ENCODE results near the gene MAP2K6.
A peak's percentile ranks its signal among the peaks of the same experiment; 100 is the strongest.

Gene MAP2K6

DNA sequence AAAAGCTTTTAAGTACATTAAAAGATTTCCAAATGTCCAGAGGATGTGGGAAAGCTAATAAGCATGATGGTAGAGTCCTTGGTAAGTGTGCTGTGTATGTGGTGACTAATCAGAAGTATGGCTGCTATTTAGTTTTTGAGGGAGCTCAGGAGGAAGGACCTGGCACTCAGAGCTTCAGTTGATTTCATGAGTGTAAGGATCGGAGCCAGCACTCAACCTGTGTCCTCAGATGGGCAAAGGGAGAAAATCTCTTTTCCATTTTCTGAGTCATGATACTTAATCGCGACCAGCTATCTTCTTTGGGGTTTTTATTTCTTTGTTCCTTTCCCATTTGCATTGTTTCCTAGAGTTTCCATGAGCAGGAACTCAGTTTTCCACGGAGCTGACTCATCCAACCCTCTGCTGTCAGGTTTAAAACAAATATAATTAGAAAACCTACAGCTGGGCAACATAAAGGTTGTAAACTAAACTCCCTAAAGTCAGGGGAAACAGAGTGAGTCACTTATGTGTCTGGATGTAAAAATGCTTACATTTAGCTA is 125.4 kb downstream of the MAP2K6 start:
- no peak for FAIRE-seq

DNA sequence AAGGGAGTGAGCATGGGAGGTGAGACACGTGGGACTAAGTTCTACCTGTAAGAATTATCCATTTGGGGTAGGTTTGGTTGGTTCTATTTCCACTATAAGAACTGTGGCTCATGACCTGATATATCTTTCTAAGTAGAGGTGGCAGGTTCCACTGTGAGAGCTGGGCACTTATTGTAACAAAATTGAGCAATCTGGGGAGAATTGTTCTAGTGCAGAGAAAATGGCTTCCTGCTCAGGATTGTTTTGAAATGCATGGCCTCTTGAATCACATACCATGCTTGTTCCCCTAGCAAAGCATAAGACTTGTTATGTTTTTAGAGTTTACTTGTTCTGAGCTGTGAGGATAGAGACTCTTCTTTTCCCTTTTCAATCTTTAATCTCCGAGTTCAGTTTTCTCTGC is 125.9 kb downstream of the MAP2K6 start:
- no peak for FAIRE-seq

DNA sequence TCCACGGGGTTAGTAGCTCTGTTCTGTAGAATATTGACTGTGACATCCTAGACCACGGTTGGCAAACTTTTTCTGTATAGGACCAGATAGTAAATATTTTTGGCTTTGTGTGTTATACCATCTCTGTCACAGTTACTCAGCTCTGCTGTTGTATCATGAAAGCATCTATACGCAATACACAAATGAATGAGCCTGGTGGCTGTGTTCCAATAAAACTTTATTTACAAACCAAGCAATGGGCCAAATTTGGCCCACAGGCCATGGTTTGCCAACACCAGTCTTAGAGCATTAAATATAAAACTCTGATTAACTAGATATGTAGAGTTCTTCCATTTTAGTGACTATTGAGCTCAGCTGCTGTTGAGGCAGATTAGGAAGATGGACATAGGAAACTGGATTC is 132.7 kb downstream of the MAP2K6 start:
- no peak for FAIRE-seq

DNA sequence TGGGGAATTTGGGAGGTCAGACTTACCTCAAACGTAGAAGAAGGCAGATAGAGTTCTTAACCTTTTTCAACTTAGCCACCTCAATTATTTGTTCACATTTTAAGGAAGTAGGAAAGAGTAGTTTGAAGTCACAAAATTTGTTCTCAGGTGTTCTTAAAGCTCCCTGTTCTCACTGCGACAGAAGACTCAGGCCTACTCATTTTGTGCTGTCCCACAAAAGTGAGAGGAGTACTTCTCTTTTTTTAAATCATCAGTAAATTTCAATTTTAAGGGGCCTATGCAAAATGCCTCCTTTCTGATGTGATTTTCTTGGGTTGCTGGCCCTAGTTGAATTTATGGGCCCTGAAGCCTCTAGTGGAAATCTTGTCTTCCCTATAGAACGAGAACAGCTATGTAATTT is 133.4 kb downstream of the MAP2K6 start:
- no peak for FAIRE-seq

DNA sequence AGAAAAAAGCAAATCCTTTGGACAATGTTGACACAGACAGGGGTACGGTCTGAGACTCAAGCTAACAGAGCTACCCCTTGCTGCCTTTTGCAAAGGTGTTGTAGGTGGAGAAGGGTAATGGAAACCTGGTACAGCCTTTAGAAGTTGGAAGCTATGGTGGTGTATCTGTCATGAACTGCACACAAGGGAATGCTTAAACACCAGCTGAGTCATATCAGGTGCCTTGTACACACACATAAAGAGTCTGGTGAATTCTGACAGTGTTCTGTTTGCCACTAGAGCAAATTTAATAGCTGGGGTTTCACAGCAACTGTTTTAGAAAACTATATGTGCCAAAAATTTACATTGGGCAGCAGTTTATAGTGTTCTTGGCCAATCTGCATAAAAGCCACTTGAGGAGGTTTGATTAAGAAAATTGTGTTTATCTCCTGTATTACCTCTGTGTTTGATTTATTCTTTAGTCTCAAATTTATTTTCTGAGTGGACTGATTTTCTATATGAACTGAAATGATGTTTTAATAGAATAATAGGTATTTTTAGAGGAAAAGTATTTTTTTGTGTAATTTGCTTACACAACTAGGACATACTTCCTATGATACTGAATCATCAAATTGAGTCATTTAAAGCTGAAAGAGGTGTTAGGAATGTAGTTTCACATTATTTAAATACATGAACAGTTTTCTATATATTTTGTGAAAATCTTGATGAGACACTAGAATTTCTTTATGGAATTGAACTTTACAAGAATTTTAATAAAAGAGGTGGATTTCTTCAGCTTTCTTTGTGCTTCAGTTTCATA is 136.9 kb downstream of the MAP2K6 start:
- FAIRE-seq = no peak

DNA sequence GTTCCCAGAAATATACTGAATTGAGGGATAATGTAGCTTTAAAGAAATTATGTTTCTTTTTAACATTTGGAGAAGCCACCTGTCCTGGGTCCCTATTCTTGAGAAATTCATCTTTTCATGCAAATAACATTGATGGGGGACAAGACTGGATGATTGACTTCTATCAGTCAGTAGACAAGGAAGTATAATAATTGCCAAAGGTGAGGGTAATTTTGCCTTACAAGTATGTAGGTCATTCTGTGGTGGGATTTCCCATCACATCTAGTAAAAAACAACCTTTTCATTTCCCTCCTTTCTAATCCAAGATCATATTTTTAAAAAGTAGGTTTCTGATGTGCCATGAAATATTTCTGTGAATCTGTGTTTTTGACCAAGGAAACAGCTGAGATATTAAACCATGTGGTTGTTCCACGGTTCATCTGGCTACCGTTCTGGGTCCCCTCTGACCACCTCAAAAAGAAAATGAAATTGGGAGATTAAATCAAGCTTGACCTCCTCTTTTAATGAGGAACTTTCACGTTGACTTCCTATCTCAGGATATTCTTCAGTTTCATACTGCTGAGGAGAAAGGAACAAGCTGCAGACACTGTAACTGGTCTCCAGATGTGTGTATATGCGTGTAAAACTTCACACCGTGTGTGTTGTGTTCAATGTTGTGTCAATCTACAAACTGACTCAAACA is 138.6 kb downstream of the MAP2K6 start:
- no peak for FAIRE-seq

DNA sequence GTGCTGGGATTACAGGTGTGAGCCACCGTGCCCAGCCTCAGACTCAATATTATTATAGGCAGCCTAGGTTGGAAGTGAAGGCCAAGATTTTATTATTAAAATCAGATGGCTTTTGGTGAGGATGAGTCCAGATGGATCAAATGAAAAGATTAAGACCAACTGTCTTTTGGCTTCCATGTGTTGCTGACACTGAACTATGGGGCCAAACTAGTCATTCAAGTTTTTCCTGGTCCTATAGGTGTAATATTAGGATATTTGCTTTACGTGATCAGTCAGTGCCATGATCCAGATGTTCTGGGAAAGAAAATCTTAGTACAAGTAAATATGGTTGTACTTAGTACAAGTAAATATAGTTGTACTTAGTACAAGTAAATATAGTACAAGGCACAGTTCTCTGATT is 140.6 kb downstream of the MAP2K6 start:
- no peak for FAIRE-seq

DNA sequence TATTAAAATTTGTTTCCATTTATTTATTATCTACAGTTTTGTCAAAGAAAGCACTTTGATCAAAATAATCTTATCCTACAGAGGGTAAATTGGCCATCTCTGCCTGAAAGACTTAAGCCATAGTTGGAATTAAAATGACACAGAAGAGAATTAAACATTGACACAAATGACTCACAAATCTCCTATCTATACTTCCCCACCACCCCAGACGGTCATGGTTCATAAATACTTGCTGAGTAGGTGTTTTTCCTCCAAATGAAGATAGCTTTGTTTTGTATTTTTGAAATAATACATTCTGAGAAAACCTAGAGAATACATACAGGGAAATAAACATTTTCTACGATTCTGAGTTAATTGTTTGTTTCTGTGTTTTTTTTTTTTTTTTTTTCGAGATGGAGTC is 142.8 kb downstream of the MAP2K6 start:
- no peak for FAIRE-seq

DNA sequence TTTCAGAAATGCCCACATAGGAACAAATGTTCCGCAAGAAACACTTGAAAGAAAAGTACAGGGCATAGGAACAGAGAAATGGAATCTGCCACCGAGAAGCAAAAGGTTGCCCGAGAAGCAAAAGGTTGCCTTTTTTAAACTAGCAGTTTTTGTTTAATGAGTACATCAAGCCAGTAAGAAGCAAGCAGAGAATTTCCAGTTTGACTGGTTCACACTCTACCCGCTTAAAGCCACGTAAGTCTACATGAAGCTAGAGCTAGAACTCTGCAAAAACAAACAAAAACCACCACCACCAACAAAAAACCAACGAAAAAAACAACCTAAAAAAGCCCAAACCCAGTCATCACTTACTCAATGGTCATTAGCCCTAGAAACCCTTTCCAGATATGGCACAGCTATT is 144.3 kb downstream of the MAP2K6 start:
- no peak for FAIRE-seq

DNA sequence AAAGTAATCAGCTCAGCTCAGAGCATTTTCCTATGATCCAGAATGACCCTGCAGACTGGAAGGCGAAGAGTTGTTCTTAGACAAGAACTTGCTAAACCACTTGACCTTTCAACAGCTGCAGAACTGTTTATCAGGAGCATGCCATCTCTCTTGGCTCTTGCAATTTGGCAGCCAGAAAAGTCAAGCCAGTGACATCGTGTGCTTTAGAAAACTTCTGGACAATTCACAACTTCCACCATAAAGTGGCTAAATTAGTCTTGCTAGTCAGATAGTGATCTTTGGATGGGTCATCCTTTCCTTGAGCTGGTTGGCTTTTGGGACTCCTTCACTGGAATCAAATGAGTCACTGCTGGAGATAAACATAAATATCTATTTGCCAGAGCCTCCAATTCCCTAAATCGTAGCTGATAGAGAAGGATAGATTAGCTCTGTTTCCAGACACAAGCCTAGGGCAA is 146.5 kb downstream of the MAP2K6 start:
- FAIRE-seq = no peak

DNA sequence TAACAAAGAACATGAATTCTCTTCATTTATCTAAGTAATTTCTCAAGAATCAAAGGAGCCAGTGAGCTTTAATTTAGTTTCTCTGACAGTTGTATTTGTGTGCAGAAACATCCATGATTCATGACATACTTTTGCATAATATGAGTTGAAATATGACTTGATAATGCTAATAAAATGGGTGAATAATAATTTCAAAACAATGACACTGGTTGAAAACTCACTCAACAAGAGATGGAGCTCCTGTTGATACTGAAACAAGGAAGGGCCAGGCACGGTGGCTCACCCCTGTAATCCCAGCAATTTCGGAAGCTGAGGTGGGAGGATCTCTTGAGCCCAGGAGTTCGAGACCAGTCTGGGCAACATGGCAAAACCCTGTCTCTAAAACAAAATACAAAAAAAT is 147.0 kb downstream of the MAP2K6 start:
- no peak for FAIRE-seq

DNA sequence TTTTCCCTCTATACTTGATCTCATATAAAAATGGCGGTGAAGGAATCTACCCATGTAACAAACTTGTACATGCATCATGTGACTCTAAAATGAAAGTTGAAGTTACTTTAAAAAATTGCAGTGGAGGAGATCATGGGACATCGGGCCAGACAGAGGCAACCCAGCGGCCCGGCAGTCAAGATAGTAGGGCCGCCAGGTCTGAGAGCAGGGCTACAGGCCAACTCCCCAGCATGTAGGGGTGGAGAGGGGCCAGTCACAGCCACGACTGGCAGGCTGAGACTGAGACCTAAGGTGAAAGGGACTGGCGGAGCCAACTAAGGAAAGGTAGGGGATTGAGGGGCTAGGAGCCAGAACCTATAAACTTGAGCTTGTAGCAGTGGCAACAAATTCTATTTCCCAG is 150.9 kb downstream of the MAP2K6 start:
- no peak for FAIRE-seq

DNA sequence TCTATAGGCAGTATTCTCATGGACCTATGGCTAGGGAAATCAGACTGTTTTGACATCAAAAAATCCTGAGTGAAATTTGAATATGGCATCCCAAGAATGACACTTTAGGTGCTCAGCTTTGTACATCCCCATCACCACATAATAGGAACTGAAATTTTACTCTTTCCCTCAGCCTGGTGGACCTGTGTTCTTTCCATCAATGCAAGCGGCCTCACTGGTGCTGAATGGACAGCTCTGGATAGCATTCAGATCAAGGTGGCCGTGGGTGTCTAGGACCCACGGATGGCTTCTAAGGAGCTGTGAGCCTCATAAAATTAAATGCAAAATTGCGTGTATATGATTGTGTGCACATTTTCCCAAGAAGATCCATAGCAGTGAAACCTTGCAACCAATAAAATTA is 152.6 kb downstream of the MAP2K6 start:
- no peak for FAIRE-seq

DNA sequence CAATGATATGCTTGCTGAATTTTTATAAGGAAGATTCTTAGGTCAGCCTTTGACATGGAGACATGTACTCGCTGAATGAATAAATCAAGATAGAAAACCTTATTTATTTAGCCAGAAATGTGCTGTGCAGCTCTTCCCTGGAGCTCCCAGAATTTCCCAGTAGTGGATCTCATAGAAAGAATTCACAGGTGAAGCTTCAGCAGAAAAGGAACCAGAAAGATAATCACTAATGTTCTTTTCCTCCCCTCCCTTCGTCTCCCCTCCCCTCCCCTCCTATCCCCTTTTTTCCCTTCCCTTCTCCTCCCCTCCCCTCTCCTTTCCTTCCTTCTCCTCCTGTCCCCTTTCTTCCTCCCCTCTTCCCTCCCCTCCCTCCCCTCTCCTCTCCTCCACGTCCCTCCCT is 158.2 kb downstream of the MAP2K6 start:
- no peak for FAIRE-seq

DNA sequence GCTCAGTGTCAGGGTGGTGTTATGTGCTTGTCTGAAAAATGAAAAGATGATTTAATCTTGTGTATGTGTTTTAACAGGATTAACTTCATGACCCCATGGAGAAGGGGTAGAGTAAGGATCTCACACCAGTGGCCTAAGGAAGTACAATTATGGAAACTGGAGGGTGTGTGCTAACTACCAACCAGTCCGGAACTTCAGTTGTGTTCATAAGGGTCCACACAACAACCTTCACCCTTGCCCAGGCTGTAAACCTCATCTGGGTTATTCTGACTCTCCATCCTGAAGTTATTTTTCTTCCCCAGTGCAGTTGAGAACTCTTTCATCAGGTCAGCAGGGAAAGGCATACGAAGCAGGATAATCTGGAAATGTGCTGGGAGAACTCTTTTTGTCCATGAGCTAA is 158.9 kb downstream of the MAP2K6 start:
- no peak for FAIRE-seq

DNA sequence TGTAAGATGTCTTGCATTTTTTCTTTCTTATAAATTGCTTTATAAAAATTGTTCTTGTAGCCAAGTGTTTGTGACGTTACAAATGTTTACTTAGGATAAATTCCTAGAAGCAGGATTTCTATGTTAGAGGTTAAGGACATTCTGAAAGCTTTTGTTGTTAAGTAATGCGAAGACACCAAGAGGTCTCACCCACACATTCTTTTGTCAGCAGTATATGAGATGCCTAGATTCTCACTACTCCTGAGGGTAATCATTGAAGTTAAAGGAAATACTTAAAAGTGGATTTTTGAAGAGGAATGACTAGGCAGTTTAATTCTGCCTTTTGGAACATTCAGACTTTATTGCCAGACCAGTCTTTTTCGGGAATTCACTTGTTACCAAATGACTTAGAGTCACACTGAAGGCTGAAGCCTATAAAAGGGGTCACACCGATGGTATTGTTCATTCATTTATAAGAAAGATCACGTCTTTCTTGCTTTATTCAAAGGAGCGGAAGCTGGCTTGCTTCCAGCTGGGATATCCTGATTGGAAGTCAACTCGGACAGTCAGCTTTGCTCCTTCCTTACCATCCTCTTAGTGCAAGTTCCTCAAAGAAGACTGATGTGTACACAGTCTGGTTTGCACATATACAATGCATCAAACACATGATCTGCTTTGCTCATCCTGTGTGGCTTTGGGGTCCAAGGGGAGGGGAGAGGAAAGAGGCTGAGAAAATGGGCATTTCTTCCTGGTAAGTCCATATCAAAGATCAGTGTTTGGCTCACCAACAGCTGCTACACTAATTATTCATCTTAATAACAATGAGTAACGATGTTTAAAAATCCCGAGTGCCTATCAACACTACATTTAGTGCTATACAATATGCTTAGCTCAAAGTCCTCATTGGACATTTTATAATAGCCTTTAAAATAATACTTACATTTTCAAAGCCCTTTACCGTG is 160.0 kb downstream of the MAP2K6 start:
- peak; percentile 100 for FAIRE-seq

DNA sequence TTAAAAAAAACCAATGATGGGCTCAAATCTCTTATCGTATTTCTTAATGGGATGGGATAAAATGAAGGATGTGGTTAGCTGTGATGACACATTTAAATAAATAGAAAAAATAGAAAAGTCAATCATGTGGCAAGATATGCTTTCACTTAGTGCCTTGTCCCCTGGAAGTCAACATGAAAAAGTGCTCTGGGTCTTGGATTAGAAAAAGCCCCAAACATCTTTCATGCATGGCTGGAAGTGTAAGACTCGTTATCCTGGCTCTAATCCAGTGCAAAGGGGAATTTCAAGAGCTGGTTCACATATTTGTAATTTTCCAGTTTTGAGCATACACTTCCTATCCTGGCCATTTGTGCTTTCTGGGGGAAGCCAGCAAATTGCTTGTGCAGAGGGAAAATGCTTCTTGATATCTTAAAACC is 160.9 kb downstream of the MAP2K6 start:
- no peak for FAIRE-seq

DNA sequence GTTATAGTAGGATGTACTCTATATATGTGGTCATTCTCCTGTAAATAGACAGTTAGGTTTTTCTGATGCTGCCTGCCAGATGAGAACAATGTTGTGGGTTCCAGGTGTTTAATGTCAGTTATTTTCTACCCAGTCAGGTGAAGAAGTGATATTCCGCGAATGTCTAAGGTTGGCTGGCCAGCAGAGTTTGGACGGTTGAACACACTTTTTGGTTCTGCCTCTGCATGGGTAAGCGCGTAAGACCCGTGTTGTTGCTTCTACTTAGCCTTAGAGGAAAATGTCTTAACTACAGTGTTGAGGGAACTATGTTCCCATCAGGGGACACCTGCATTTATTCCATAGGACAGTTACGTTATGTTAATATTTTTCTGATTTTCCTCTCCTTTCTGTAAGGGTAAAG is 162.6 kb downstream of the MAP2K6 start:
- no peak for FAIRE-seq

DNA sequence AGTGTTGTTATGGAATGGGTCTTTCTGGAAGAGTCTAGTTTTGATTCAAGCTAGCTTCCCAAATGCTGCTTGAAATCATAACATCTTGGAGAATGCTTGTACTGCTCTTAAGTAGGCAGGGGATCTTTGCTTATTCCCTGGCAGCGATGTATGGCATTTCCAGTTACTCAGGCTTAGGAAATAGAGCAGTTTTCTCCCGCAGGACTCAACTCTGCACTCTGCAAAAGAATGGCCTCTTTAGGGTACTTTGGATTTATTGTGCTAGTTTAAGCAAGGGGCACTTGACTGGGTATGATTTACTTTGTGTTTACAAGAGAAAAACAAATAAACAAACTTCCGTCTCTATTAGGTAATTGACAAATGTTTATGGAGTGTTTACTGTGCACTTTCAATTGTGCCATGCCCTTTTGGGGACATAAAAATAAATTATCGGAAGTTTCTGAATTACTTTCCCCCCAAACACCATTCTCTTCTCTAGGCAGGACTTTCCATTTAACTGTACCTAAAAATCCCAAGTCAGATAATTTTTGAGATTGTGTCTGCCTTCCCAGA is 164.0 kb downstream of the MAP2K6 start:
- FAIRE-seq = peak; percentile 91

DNA sequence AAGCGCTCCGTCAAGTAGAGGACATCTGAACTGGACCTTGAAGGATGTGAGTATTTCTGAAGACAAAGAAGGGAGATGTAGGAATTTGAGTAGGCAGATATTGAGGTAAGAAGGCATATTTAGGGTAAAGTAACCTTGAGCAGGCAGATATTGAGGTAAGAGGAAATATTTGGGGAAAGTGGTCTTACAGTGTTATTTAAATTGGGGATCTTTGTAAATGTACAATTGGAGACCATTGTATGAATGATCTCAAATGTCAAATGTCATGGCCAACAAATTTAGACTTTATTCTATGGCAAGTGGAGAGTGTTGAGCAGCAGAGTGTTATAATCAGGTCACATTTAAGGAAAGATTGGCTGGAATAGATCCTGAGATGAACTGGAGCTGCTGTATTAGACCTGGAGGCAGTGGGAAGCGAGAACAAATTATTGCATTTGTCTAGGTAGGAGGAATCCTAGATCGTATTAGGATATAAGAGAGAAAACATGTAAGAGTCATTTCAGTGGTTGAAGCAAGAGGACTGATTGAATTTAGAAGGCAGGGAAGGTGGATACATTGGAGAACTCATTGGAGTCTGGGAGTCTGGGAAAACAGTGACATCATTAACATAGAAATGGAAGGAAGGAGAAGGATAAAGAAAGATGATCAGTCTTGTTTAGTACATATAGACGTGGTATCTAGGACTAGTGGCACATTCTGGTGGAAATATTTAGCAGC is 165.6 kb downstream of the MAP2K6 start:
- FAIRE-seq = no peak

DNA sequence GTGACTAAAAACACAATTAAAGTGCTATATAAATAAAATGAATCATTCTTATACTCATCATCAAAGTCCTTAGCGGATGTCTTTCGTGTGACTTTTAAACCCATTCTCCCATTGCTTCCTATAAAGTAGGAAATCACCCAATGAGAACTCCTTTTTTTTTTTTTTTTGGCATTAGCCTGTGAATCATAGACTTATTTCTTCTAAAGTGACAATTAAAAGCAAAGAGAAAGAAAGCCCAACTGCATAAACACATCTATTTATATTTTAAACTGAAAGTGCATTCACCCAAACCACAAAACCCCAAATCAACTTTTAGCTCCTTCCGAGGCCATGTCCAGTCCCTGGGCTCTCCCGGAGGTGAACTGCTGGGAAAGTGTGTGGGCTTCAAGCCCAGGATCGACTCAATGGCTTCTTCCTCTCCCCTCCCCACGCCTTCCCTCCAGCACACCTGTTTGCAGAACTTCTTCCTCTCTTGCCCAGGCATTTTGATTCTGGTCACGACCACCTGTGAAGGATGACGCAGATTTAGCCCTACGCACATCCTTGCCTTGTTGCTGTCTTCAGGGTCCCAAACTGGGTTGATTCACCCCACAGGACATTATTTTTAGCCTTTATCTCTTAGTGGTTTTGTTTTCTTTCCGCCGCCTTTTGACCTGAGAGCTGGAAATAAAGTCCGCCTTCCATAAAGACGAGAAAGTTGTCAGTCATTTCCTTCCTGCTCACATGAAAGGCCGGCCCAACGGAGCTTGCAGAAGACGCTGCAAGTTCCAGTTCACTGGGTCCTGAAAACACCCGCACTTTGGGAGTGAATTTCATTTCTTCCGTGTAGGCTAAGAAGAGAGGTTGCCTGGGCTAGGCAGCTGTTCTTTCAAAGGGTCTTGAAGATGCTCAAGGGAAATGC is 166.8 kb downstream of the MAP2K6 start:
- FAIRE-seq = peak; percentile 87
